ENCODE measurements around the gene LDHD.

LDHD gene

GRCh38 chr16:75118943-75119539, 2.5 kb upstream of the LDHD start:
- Histone ChIP-seq H3K9ac (ENCODE audit: low read length) (no peak overlapping the region), H2AFZ (ENCODE audit: low read length) (no peak overlapping the region), H4K20me1 (ENCODE audit: insufficient read depth, low read length) (no peaks in the 10 kb centered on the region), H3F3A (ENCODE audit: insufficient read depth, low read length) (no peaks in the 10 kb centered on the region), H3K79me2 (ENCODE audit: low read length) (no peaks in the 10 kb centered on the region), H3K36me3 (replicated peaks; ENCODE audit: insufficient read depth, low read length) (no peaks in the 10 kb centered on the region), H3K4me1 (ENCODE audit: low read length) (no peaks in the 10 kb centered on the region), H3K4me3 (ENCODE audit: low read length) (no peak overlapping the region), H3K9me2 (replicated peaks; ENCODE audit: insufficient read depth, low read length) (no peaks in the 10 kb centered on the region), H3K4me2 (ENCODE audit: low read depth, low read length) (no peak overlapping the region), H3K27ac (ENCODE audit: low read length) (no peak overlapping the region), H3K27me3 (replicated peaks; ENCODE audit: insufficient read depth, low read length) (no peaks in the 10 kb centered on the region), H3K9me3 (replicated peaks; ENCODE audit: insufficient read depth, low read length) (no peaks in the 10 kb centered on the region)
- TF ChIP-seq, protein P1, sequence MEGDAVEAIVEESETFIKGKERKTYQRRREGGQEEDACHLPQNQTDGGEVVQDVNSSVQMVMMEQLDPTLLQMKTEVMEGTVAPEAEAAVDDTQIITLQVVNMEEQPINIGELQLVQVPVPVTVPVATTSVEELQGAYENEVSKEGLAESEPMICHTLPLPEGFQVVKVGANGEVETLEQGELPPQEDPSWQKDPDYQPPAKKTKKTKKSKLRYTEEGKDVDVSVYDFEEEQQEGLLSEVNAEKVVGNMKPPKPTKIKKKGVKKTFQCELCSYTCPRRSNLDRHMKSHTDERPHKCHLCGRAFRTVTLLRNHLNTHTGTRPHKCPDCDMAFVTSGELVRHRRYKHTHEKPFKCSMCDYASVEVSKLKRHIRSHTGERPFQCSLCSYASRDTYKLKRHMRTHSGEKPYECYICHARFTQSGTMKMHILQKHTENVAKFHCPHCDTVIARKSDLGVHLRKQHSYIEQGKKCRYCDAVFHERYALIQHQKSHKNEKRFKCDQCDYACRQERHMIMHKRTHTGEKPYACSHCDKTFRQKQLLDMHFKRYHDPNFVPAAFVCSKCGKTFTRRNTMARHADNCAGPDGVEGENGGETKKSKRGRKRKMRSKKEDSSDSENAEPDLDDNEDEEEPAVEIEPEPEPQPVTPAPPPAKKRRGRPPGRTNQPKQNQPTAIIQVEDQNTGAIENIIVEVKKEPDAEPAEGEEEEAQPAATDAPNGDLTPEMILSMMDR (IDR thresholded peaks at IDR 0.05; ENCODE audit: low read length), result no peak
- TF ChIP-seq EZH2phosphoT487 (IDR thresholded peaks at IDR 0.05; ENCODE audit: low read length) (no peak), EZH2 (optimal IDR thresholded peaks at IDR 0.05; ENCODE audit: low read depth, low read length) (no peak)
- DNase-seq, result no peak

GRCh38 chr16:75116911-75117245, 298 bp upstream of the LDHD start:
- no peaks in the 10 kb centered on the region for H3F3A ChIP-seq (ENCODE audit: insufficient read depth, low read length)
- no peak overlapping the region for H3K27ac ChIP-seq (ENCODE audit: low read length)
- H3K4me1 ChIP-seq (ENCODE audit: low read length), result no peaks in the 10 kb centered on the region
- H3K36me3 ChIP-seq (replicated peaks; ENCODE audit: insufficient read depth, low read length), result no peaks in the 10 kb centered on the region
- H3K9ac ChIP-seq (ENCODE audit: low read length), result no peak overlapping the region
- H3K27me3 ChIP-seq (replicated peaks; ENCODE audit: insufficient read depth, low read length), result no peaks in the 10 kb centered on the region
- DNase-seq, result no peak
- H3K9me2 ChIP-seq (replicated peaks; ENCODE audit: insufficient read depth, low read length), result no peaks in the 10 kb centered on the region
- peak overlapping the region; percentile 78 for H2AFZ ChIP-seq (ENCODE audit: low read length)
- peak overlapping the region; percentile 47; the same call in 1 of the 2 replicates for H3K4me3 ChIP-seq (ENCODE audit: low read length)
- no peaks in the 10 kb centered on the region for H3K9me3 ChIP-seq (replicated peaks; ENCODE audit: insufficient read depth, low read length)
- no peaks in the 10 kb centered on the region for H4K20me1 ChIP-seq (ENCODE audit: insufficient read depth, low read length)
- 0 out of 2 replicates have a peak overlapping the region, but pooled peaks have one; percentile 43 for H3K4me2 ChIP-seq (ENCODE audit: low read depth, low read length)
- H3K79me2 ChIP-seq (ENCODE audit: low read length), result no peaks in the 10 kb centered on the region
- TF ChIP-seq EZH2phosphoT487 (IDR thresholded peaks at IDR 0.05; ENCODE audit: low read length) (no peak), EZH2 (optimal IDR thresholded peaks at IDR 0.05; ENCODE audit: low read depth, low read length) (no peak)
- TF ChIP-seq, protein P1 (IDR thresholded peaks at IDR 0.05; ENCODE audit: low read length), result no peak

DNA sequence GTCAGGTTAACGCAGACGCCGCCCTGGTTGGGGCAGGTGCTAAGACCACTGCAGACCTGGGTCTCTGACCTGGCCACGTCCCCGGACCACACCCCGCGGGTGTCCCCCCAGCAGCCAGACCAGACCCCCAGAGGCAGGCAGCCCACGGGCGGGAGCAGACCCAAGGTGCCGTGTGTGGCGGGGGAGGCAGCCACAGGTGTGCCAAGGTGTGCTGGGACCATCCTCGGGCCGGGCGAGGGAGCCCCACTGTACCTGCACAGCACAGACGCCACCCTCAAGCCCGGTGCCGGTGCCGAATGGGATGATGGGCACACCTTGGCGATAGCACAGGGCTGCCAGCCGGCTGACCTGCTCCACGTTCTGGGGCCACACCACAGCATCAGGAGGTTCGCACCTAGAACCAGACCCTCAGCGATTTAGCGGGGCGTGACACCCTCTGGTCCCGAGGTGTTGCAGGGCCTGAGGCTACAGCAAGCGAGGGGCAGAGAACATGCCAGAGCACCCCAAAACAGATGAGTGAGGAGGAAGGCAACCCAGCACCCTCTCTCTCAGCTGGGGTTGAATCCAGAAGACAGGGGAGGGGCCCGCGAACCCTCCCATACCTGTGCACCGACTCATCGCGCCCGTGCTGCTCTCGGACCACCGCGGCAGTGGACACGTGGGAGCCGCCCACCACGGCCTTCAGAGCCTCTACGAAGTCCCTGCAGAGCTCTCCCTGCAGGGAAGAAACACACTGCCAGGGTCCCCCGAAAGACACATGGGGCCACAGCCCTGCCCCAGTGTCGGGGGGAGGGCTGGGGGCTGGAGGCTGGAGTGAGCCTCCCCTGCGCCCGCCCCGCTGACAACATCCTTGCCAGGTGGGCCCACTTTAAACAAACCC, 1.4 kb downstream of the LDHD start:
- H3K9me3 ChIP-seq (replicated peaks; ENCODE audit: insufficient read depth, low read length), result no peaks in the 10 kb centered on the region
- no peak overlapping the region for H3K9ac ChIP-seq (ENCODE audit: low read length)
- no peaks in the 10 kb centered on the region for H3K36me3 ChIP-seq (replicated peaks; ENCODE audit: insufficient read depth, low read length)
- no peak overlapping the region for H3K4me3 ChIP-seq (ENCODE audit: low read length)
- H3F3A ChIP-seq (ENCODE audit: insufficient read depth, low read length), result no peaks in the 10 kb centered on the region
- DNase-seq, result no peak
- H4K20me1 ChIP-seq (ENCODE audit: insufficient read depth, low read length), result no peaks in the 10 kb centered on the region
- TF ChIP-seq, protein P1 (IDR thresholded peaks at IDR 0.05; ENCODE audit: low read length), result no peak
- TF ChIP-seq EZH2 (optimal IDR thresholded peaks at IDR 0.05; ENCODE audit: low read depth, low read length) (no peak), EZH2phosphoT487 (IDR thresholded peaks at IDR 0.05; ENCODE audit: low read length) (no peak)
- H2AFZ ChIP-seq (ENCODE audit: low read length), result no peak overlapping the region
- H3K4me2 ChIP-seq (ENCODE audit: low read depth, low read length), result no peak overlapping the region
- no peaks in the 10 kb centered on the region for H3K9me2 ChIP-seq (replicated peaks; ENCODE audit: insufficient read depth, low read length)
- no peaks in the 10 kb centered on the region for H3K4me1 ChIP-seq (ENCODE audit: low read length)
- no peak overlapping the region for H3K27ac ChIP-seq (ENCODE audit: low read length)
- H3K27me3 ChIP-seq (replicated peaks; ENCODE audit: insufficient read depth, low read length), result no peaks in the 10 kb centered on the region
- no peaks in the 10 kb centered on the region for H3K79me2 ChIP-seq (ENCODE audit: low read length)

All from MM.1S (cell line).